RWPE2 (cell line): ENCODE measurements around the gene OR51S1.

Source experiments
- ATAC-seq: fragments of 200-7000 bp; cut with Tn5 transposase; 3 replicates; pipeline ENCODE4 v1.9.1; 2021; ENCODE audit warnings: low read depth
- DNase-seq: peaks from one replicate; pipeline ENCODE4 v3.0.0-alpha.2; 2020; ENCODE audit warnings: low spot score
- H3K27ac ChIP-seq: fragments of 450-650 bp; 2 replicates; pipeline ENCODE4 v1.5.1; 2017; ENCODE audit warnings: mild to moderate bottlenecking; ENCODE audit not compliant: poor library complexity, severe bottlenecking
- H3K27me3 ChIP-seq: fragments of 250-450 bp; sonication (Bioruptor Pico); 2 replicates; pipeline ENCODE4 v1.5.1; 2021; ENCODE audit warnings: mild to moderate bottlenecking, moderate library complexity; ENCODE audit not compliant: insufficient read depth, poor library complexity, severe bottlenecking
- H3K36me3 ChIP-seq: fragments of 250-450 bp; sonication (Bioruptor Pico); 2 replicates; pipeline ENCODE4 v1.5.1; 2020; ENCODE audit warnings: low read depth, mild to moderate bottlenecking, moderate library complexity
- H3K4me1 ChIP-seq: fragments of 250-450 bp; sonication (Bioruptor Pico); 2 replicates; pipeline ENCODE4 v1.5.1; 2021; ENCODE audit warnings: mild to moderate bottlenecking, moderate library complexity; ENCODE audit not compliant: insufficient read depth, poor library complexity, severe bottlenecking
- H3K4me3 ChIP-seq: fragments of 250-450 bp; sonication (Bioruptor Pico); 2 replicates; pipeline ENCODE4 v1.5.1; 2021; ENCODE audit warnings: mild to moderate bottlenecking, moderate library complexity; ENCODE audit not compliant: severe bottlenecking
- H3K9me3 ChIP-seq: fragments of 250-450 bp; sonication (Bioruptor Pico); 2 replicates; pipeline ENCODE4 v1.5.1; 2021; ENCODE audit warnings: mild to moderate bottlenecking, moderate library complexity; ENCODE audit not compliant: severe bottlenecking
- TF ChIP-seq, protein P1 (sequence below): fragments of 450-650 bp; IDR thresholded peaks from one replicate; pipeline ENCODE4 v1.5.1; 2017; ENCODE audit warnings: mild to moderate bottlenecking, moderate library complexity; ENCODE audit not compliant: poor library complexity, severe bottlenecking

OR51S1 gene, protein sequence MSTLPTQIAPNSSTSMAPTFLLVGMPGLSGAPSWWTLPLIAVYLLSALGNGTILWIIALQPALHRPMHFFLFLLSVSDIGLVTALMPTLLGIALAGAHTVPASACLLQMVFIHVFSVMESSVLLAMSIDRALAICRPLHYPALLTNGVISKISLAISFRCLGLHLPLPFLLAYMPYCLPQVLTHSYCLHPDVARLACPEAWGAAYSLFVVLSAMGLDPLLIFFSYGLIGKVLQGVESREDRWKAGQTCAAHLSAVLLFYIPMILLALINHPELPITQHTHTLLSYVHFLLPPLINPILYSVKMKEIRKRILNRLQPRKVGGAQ

DNA sequence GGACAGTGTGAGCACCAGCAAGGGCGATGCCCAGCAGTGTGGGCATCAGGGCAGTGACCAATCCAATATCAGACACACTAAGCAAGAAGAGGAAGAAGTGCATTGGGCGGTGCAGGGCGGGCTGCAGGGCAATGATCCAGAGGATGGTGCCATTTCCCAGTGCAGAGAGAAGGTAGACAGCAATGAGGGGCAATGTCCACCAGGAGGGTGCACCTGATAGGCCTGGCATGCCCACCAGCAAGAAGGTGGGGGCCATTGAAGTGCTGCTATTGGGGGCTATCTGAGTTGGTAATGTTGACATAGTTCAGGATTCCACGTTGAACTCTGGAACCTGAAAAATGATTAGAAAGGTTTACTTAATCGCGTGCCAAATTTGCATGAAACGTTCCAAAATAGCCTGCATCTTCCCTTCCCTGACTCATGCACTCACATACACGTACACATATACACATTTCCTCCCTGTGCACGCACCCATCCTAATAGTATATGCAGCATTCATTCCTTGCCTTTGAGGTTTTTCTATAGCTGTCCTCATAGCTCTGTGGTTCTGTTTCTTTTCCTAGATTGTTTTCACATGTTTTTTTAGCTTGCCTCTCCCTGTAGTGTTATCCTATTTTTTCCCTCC, at the start of gene OR51S1:
OR51S1 (minus strand) TSS at position 301 of the 625 bp plus-strand sequence; CDS start at position 301, 0 bp downstream.
- no peak for DNase-seq
- ATAC-seq, result no peak

DNA sequence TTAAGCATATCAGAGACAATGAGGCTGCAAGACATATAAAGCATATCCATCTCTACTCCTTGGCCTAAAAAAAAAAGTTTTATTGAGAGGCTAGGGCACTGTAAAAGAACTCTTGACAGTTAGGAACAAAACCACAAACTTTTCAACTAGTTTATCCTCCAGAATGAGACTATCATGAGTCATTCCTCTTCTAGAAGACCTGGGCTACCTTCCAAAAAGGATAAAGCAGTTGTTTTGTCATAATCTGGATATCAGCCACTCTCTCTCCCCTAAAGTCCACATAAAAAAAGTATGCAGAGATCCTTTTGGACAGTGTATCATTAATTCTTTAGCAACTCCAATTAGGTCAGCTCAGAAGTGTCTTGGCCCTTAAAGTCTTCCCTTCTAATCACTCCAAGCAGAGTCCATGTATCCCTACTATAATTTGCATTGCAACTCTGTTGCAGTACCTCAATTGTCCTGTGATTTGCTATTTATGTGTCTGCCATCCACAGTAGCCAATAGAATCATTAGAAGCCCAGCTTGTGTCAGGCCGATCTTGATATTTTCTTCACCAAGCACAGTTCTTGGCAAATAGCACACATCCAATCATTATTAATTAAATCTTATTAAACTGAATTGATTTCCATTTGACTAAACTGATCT, 43.1 kb upstream of the OR51S1 start:
- H3K36me3 ChIP-seq, result no peaks in the 10 kb centered on the region
- H3K27ac ChIP-seq, result no peak overlapping the region
- ATAC-seq, result peak; percentile 75

More for the DNA sequence above, at the start of gene OR51S1:
- H3K4me1 ChIP-seq, result no peaks in the 10 kb centered on the region
- no peak within 1 kb of the TSS for H3K27ac ChIP-seq
- TF ChIP-seq, protein P1, sequence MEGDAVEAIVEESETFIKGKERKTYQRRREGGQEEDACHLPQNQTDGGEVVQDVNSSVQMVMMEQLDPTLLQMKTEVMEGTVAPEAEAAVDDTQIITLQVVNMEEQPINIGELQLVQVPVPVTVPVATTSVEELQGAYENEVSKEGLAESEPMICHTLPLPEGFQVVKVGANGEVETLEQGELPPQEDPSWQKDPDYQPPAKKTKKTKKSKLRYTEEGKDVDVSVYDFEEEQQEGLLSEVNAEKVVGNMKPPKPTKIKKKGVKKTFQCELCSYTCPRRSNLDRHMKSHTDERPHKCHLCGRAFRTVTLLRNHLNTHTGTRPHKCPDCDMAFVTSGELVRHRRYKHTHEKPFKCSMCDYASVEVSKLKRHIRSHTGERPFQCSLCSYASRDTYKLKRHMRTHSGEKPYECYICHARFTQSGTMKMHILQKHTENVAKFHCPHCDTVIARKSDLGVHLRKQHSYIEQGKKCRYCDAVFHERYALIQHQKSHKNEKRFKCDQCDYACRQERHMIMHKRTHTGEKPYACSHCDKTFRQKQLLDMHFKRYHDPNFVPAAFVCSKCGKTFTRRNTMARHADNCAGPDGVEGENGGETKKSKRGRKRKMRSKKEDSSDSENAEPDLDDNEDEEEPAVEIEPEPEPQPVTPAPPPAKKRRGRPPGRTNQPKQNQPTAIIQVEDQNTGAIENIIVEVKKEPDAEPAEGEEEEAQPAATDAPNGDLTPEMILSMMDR, result no peak
- H3K9me3 ChIP-seq, result no peaks in the 10 kb centered on the region
- H3K27me3 ChIP-seq, result no peaks in the 10 kb centered on the region
- no peak within 1 kb of the TSS for H3K4me3 ChIP-seq
- no peaks in the 10 kb centered on the region for H3K36me3 ChIP-seq

DNA sequence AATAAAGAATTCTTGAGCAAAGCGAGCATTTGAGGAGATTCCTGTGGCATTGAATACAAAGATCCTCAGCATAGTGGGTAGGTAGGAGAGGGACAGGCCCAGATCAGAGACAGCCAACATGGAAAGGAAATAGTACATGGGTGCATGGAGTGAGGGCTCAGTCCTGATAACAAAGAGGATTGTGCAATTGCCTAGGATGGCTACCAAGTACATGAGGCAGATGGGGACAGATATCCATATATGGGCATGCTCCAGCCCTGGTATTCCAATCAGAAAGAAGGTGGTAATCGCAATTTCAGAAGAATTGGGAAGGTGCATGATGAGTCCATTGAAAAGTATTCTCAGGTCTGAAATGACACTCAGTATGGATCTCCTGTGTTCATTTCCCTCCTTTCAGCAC, 41.3 kb upstream of the OR51S1 start:
- Histone ChIP-seq H3K9me3 (peaks cover 2% of the 10 kb centered on the region), H3K27me3 (no peaks in the 10 kb centered on the region), H3K36me3 (no peaks in the 10 kb centered on the region), H3K4me3 (no peak overlapping the region), H3K4me1 (no peaks in the 10 kb centered on the region), H3K27ac (no peak overlapping the region)
- DNase-seq (no peak), ATAC-seq (no peak)
- TF ChIP-seq, protein P1, result no peak

More for the DNA sequence above, 43.1 kb upstream of the OR51S1 start:
- no peak for DNase-seq
- no peak overlapping the region for H3K4me3 ChIP-seq
- no peaks in the 10 kb centered on the region for H3K4me1 ChIP-seq
- no peaks in the 10 kb centered on the region for H3K27me3 ChIP-seq
- no peaks in the 10 kb centered on the region for H3K9me3 ChIP-seq
- TF ChIP-seq, protein P1, result no peak

DNA sequence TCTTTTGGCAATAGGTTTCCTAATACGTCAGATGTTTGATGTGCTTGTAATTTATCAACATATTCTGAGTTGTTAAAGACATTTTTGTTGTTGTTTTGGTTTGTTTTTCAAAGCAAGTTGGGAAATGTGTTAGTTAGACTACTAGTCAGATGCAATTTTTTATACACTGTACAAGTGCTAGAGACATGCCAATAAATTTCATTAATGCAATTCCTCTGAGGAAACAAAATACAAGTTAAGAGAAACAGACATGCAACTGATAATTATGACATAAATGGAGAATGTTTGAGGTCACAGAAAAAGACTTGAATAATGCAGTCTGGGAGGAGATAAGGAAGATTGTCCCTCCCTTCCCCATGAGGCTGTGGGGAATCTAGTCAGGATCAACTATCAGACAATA, 38.6 kb upstream of the OR51S1 start:
- Histone ChIP-seq H3K9me3 (peaks cover 2% of the 10 kb centered on the region), H3K27ac (no peak overlapping the region), H3K4me3 (no peak overlapping the region), H3K36me3 (no peaks in the 10 kb centered on the region), H3K4me1 (no peaks in the 10 kb centered on the region), H3K27me3 (no peaks in the 10 kb centered on the region)
- DNase-seq (no peak), ATAC-seq (no peak)
- TF ChIP-seq, protein P1, result no peak
